EL (cell line): ENCODE measurements around the gene CFAP161.

ENCODE experiments used
- DNase-seq: peaks from one replicate; pipeline ENCODE4 v3.0.0-alpha.2; 2016

The CFAP161 gene

GRCh38 chr15:81160312-81161159 is 26.5 kb downstream of the CFAP161 start:
- DNase-seq, result peak; percentile 50

GRCh38 chr15:81161160-81161673 is 27.1 kb downstream of the CFAP161 start:
- no peak for DNase-seq

GRCh38 chr15:81161851-81162250 is 27.8 kb downstream of the CFAP161 start:
- no peak for DNase-seq

GRCh38 chr15:81163961-81164800 is 30.1 kb downstream of the CFAP161 start:
- DNase-seq, result no peak

GRCh38 chr15:81165535-81165934 is 31.5 kb downstream of the CFAP161 start:
- DNase-seq, result no peak

GRCh38 chr15:81166636-81167305 is 32.7 kb downstream of the CFAP161 start:
- DNase-seq, result no peak

GRCh38 chr15:81168131-81168526 is 34.1 kb downstream of the CFAP161 start:
- no peak for DNase-seq

GRCh38 chr15:81168644-81169043 is 34.6 kb downstream of the CFAP161 start:
- no peak for DNase-seq

- DNase-seq, result no peak
These were observed 36.4 kb downstream of the CFAP161 start for GRCh38 chr15:81170511-81170910.

GRCh38 chr15:81171286-81171685 is 37.2 kb downstream of the CFAP161 start:
- DNase-seq, result no peak

GRCh38 chr15:81174125-81174791 is 40.2 kb downstream of the CFAP161 start:
- no peak for DNase-seq

- no peak for DNase-seq
These were observed 40.8 kb downstream of the CFAP161 start for GRCh38 chr15:81174792-81175327.

GRCh38 chr15:81175496-81175895 is 41.4 kb downstream of the CFAP161 start:
- no peak for DNase-seq

GRCh38 chr15:81176291-81176893 is 42.3 kb downstream of the CFAP161 start:
- DNase-seq, result no peak

- no peak for DNase-seq
These were observed 44.3 kb downstream of the CFAP161 start for GRCh38 chr15:81178365-81178764.

- DNase-seq, result no peak
These were observed 47.1 kb downstream of the CFAP161 start for GRCh38 chr15:81181220-81181619.

- no peak for DNase-seq
These were observed 48.1 kb downstream of the CFAP161 start for GRCh38 chr15:81182031-81182755.

- no peak for DNase-seq
These were observed 48.8 kb downstream of the CFAP161 start for GRCh38 chr15:81182756-81183438.

- DNase-seq, result no peak
These were observed 49.3 kb downstream of the CFAP161 start for GRCh38 chr15:81183439-81183775.

GRCh38 chr15:81184188-81184587 is 50.1 kb downstream of the CFAP161 start:
- DNase-seq, result no peak
